ENCODE data around the gene ARIH1.
"Not testable (repeated sequence)": the region's sequence is repeated elsewhere in the genome, so short reads cannot be mapped to it uniquely, and the experiment has no call there.

ARIH1 gene

GRCh38 chr15:72609862-72610261 is 135.7 kb downstream of the ARIH1 start:
- no peak overlapping the region for H3K27ac ChIP-seq (ENCODE audit: low read length)
- no peaks in the 10 kb centered on the region for H3K4me1 ChIP-seq (ENCODE audit: control insufficient read depth in 1 of 2, insufficient read depth in 2 of 2, low read length in 2 of 2)
- H3K4me3 ChIP-seq (ENCODE audit: low read depth in 1 of 2, low read length in 2 of 2): no peak overlapping the region
- no peaks in the 10 kb centered on the region for H3K36me3 ChIP-seq (ENCODE audit: control insufficient read depth in 1 of 2, insufficient read depth in 2 of 2, low read length in 2 of 2)
- no peaks in the 10 kb centered on the region for H3K27me3 ChIP-seq (ENCODE audit: low read depth, low read length)
- H3K9me3 ChIP-seq (ENCODE audit: control insufficient read depth in 1 of 2, low read length in 2 of 2): no peaks in the 10 kb centered on the region

GRCh38 chr15:72612324-72612723 is 138.2 kb downstream of the ARIH1 start:
- H3K4me3 ChIP-seq (ENCODE audit: low read depth in 1 of 2, low read length in 2 of 2); H3K27me3 ChIP-seq (ENCODE audit: low read depth, low read length); H3K27ac ChIP-seq (ENCODE audit: low read length); H3K9me3 ChIP-seq (ENCODE audit: control insufficient read depth in 1 of 2, low read length in 2 of 2); H3K4me1 ChIP-seq (ENCODE audit: control insufficient read depth in 1 of 2, insufficient read depth in 2 of 2, low read length in 2 of 2); H3K36me3 ChIP-seq (ENCODE audit: control insufficient read depth in 1 of 2, insufficient read depth in 2 of 2, low read length in 2 of 2): not testable (repeated sequence)

GRCh38 chr15:72614810-72615532 is 140.8 kb downstream of the ARIH1 start:
- H3K27me3 ChIP-seq (ENCODE audit: low read depth, low read length): no peaks in the 10 kb centered on the region
- H3K36me3 ChIP-seq (ENCODE audit: control insufficient read depth in 1 of 2, insufficient read depth in 2 of 2, low read length in 2 of 2): no peaks in the 10 kb centered on the region
- H3K9me3 ChIP-seq (ENCODE audit: control insufficient read depth in 1 of 2, low read length in 2 of 2): no peaks in the 10 kb centered on the region
- no peak overlapping the region for H3K4me3 ChIP-seq (ENCODE audit: low read depth in 1 of 2, low read length in 2 of 2)
- H3K27ac ChIP-seq (ENCODE audit: low read length): no peak overlapping the region
- no peaks in the 10 kb centered on the region for H3K4me1 ChIP-seq (ENCODE audit: control insufficient read depth in 1 of 2, insufficient read depth in 2 of 2, low read length in 2 of 2)

- not testable (repeated sequence) for H3K36me3 ChIP-seq (ENCODE audit: control insufficient read depth in 1 of 2, insufficient read depth in 2 of 2, low read length in 2 of 2); H3K27ac ChIP-seq (ENCODE audit: low read length); H3K4me1 ChIP-seq (ENCODE audit: control insufficient read depth in 1 of 2, insufficient read depth in 2 of 2, low read length in 2 of 2); H3K4me3 ChIP-seq (ENCODE audit: low read depth in 1 of 2, low read length in 2 of 2); H3K9me3 ChIP-seq (ENCODE audit: control insufficient read depth in 1 of 2, low read length in 2 of 2); H3K27me3 ChIP-seq (ENCODE audit: low read depth, low read length)
Observed at GRCh38 chr15:72615533-72616233, 141.6 kb downstream of the ARIH1 start.

- Histone ChIP-seq H3K4me3 (ENCODE audit: low read depth in 1 of 2, low read length in 2 of 2) (no peak overlapping the region), H3K4me1 (ENCODE audit: control insufficient read depth in 1 of 2, insufficient read depth in 2 of 2, low read length in 2 of 2) (no peaks in the 10 kb centered on the region), H3K27me3 (ENCODE audit: low read depth, low read length) (no peaks in the 10 kb centered on the region)
Observed at GRCh38 chr15:72616491-72617210, 142.5 kb downstream of the ARIH1 start.

GRCh38 chr15:72623854-72624253 is 149.7 kb downstream of the ARIH1 start:
- H3K27me3 ChIP-seq (ENCODE audit: low read depth, low read length); H3K9me3 ChIP-seq (ENCODE audit: control insufficient read depth in 1 of 2, low read length in 2 of 2); H3K4me3 ChIP-seq (ENCODE audit: low read depth in 1 of 2, low read length in 2 of 2); H3K36me3 ChIP-seq (ENCODE audit: control insufficient read depth in 1 of 2, insufficient read depth in 2 of 2, low read length in 2 of 2); H3K4me1 ChIP-seq (ENCODE audit: control insufficient read depth in 1 of 2, insufficient read depth in 2 of 2, low read length in 2 of 2); H3K27ac ChIP-seq (ENCODE audit: low read length): not testable (repeated sequence)

More at GRCh38 chr15:72616491-72617210, 142.5 kb downstream of the ARIH1 start:
- Histone ChIP-seq H3K27ac (ENCODE audit: low read length) (no peak overlapping the region), H3K9me3 (ENCODE audit: control insufficient read depth in 1 of 2, low read length in 2 of 2) (no peaks in the 10 kb centered on the region), H3K36me3 (ENCODE audit: control insufficient read depth in 1 of 2, insufficient read depth in 2 of 2, low read length in 2 of 2) (no peaks in the 10 kb centered on the region)

GRCh38 chr15:72626153-72626552 is 152.0 kb downstream of the ARIH1 start:
- H3K27ac ChIP-seq (ENCODE audit: low read length); H3K9me3 ChIP-seq (ENCODE audit: control insufficient read depth in 1 of 2, low read length in 2 of 2); H3K36me3 ChIP-seq (ENCODE audit: control insufficient read depth in 1 of 2, insufficient read depth in 2 of 2, low read length in 2 of 2); H3K4me3 ChIP-seq (ENCODE audit: low read depth in 1 of 2, low read length in 2 of 2); H3K4me1 ChIP-seq (ENCODE audit: control insufficient read depth in 1 of 2, insufficient read depth in 2 of 2, low read length in 2 of 2); H3K27me3 ChIP-seq (ENCODE audit: low read depth, low read length): not testable (repeated sequence)

GRCh38 chr15:72628249-72629067 is 154.3 kb downstream of the ARIH1 start:
- H3K4me1 ChIP-seq (ENCODE audit: control insufficient read depth in 1 of 2, insufficient read depth in 2 of 2, low read length in 2 of 2); H3K27me3 ChIP-seq (ENCODE audit: low read depth, low read length); H3K9me3 ChIP-seq (ENCODE audit: control insufficient read depth in 1 of 2, low read length in 2 of 2); H3K4me3 ChIP-seq (ENCODE audit: low read depth in 1 of 2, low read length in 2 of 2); H3K36me3 ChIP-seq (ENCODE audit: control insufficient read depth in 1 of 2, insufficient read depth in 2 of 2, low read length in 2 of 2); H3K27ac ChIP-seq (ENCODE audit: low read length): not testable (repeated sequence)

- H3K36me3 ChIP-seq (ENCODE audit: control insufficient read depth in 1 of 2, insufficient read depth in 2 of 2, low read length in 2 of 2); H3K27me3 ChIP-seq (ENCODE audit: low read depth, low read length); H3K4me1 ChIP-seq (ENCODE audit: control insufficient read depth in 1 of 2, insufficient read depth in 2 of 2, low read length in 2 of 2); H3K9me3 ChIP-seq (ENCODE audit: control insufficient read depth in 1 of 2, low read length in 2 of 2); H3K27ac ChIP-seq (ENCODE audit: low read length); H3K4me3 ChIP-seq (ENCODE audit: low read depth in 1 of 2, low read length in 2 of 2): not testable (repeated sequence)
Observed at GRCh38 chr15:72629068-72629570, 155.0 kb downstream of the ARIH1 start.

GRCh38 chr15:72636519-72637282 is 162.6 kb downstream of the ARIH1 start:
- not testable (repeated sequence) for H3K27ac ChIP-seq (ENCODE audit: low read length)
- peak overlapping the region in 1 of 2 donors; percentile 35 for H3K4me3 ChIP-seq (ENCODE audit: low read depth in 1 of 2, low read length in 2 of 2)

More at GRCh38 chr15:72636519-72637282, 162.6 kb downstream of the ARIH1 start:
- not testable (repeated sequence) for H3K36me3 ChIP-seq (ENCODE audit: control insufficient read depth in 1 of 2, insufficient read depth in 2 of 2, low read length in 2 of 2); H3K4me1 ChIP-seq (ENCODE audit: control insufficient read depth in 1 of 2, insufficient read depth in 2 of 2, low read length in 2 of 2); H3K27me3 ChIP-seq (ENCODE audit: low read depth, low read length); H3K9me3 ChIP-seq (ENCODE audit: control insufficient read depth in 1 of 2, low read length in 2 of 2)

Data from muscle layer of duodenum (tissue), 2 donors.